Heart left ventricle (tissue), 13 donors: ENCODE measurements around the gene RAF1.

Source experiments
- POLR2A ChIP-seq, 2 donors: fragments of 450-650 bp; IDR thresholded peaks; one replicate each; pipeline ENCODE4 v1.6.1; 2017; ENCODE audit warnings: antibody characterized with exemption in 2 of 2, mild to moderate bottlenecking in 2 of 2, moderate library complexity in 2 of 2
- TF ChIP-seq, protein P1 (sequence below), 12 donors: fragments of 200-600 bp; sonication (generic) in 4 of 12; IDR thresholded peaks; one replicate each; pipeline versions ENCODE4 v1.5.0 to v1.8.0; 2018 to 2022; ENCODE audit warnings: antibody characterized with exemption in 12 of 12, mild to moderate bottlenecking in 5 of 12
- donor health status: ischemic (EF 13 %, LVEDD 7.1; RV severe dilation, severe dysfunction).
- donor health status: DM: no; HTN: yes; CAD: no.
- donor health status: DM: no; HTN: no; CAD: no.
- donor health status: ischemic (EF 25% LVEDD 6.9; RV normal size, moderate dysfunction).
- donor health status: ischemic (EF 25% LVEDD 5.7; RV mildly dilated, moderate dysfunction).
- donor health status: ischemic (EF 35%, LVEDD 5.7; RV mildly dilated, moderate dysfunction).
- donor health status: nonischemic (EF 11% LVEDD 7.7; RV severe dilation, severe dysfunction).
- donor health status: DM: yes; HTN: yes; CAD: no.
- donor health status: PGD.
- donor health status: ischemic (EF 29% LVEDD 5.4; RV normal size, mild dysfunction).
- donor health status: nonischemic (EF 23%, LVEDD 6.1; RV moderate dilation, normal function).

DNA sequence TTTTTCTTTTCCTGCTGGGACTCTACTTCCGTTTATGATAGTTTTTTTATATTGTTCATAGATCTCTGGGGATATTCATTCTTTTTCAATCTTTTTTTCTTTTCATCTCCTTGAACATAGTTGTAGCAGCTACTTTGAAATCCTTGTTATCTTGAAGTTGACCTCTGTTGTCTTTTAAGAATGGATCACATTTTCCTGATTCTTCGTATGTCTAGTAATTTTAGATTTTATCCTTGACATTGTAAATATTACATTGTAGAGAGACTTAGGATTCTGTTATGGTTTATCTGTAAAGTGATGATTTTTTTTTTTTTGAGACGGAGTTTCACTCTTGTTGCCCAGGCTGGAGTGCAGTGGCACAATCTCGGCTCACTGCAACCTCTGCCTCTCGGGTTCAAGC lies 86.5 kb downstream of the RAF1 start:
- TF ChIP-seq, protein P1, sequence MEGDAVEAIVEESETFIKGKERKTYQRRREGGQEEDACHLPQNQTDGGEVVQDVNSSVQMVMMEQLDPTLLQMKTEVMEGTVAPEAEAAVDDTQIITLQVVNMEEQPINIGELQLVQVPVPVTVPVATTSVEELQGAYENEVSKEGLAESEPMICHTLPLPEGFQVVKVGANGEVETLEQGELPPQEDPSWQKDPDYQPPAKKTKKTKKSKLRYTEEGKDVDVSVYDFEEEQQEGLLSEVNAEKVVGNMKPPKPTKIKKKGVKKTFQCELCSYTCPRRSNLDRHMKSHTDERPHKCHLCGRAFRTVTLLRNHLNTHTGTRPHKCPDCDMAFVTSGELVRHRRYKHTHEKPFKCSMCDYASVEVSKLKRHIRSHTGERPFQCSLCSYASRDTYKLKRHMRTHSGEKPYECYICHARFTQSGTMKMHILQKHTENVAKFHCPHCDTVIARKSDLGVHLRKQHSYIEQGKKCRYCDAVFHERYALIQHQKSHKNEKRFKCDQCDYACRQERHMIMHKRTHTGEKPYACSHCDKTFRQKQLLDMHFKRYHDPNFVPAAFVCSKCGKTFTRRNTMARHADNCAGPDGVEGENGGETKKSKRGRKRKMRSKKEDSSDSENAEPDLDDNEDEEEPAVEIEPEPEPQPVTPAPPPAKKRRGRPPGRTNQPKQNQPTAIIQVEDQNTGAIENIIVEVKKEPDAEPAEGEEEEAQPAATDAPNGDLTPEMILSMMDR (IDR thresholded peaks at IDR 0.05), result no peak
- TF ChIP-seq POLR2A (IDR thresholded peaks at IDR 0.05), result no peak
